ENCODE data around the gene PAPSS2. TPM values are rescaled to one million over a fixed set of nuclear protein-coding genes. Genes with fewer than 3 reads are reported as not detected.

PAPSS2 gene
- total RNA-seq, 1 experiment from 2014 or later = 24.5 TPM

GRCh38 chr10:87723500-87723899 lies 63.8 kb downstream of the PAPSS2 start:
- Histone ChIP-seq H3K4ac (ENCODE audit: low read depth, low read length) (no peak overlapping the region), H4K5ac (ENCODE audit: insufficient read length, low read depth, low read length) (no peak overlapping the region), H2BK5ac (ENCODE audit: insufficient read length, low read length) (no peak overlapping the region), H3T11ph (ENCODE audit: low read length) (no peak overlapping the region), H3K27me3 (ENCODE audit: insufficient read depth, low read length) (no peaks in the 10 kb centered on the region), H3K9ac (ENCODE audit: extremely low read depth, insufficient read length, low read length) (no peak overlapping the region), H3K9me3 (ENCODE audit: control insufficient read depth, low read depth, low read length) (no peaks in the 10 kb centered on the region), H3K23me2 (ENCODE audit: insufficient read length, low read depth, low read length, poor library complexity, severe bottlenecking) (no peaks in the 10 kb centered on the region), H4K20me1 (ENCODE audit: control insufficient read depth, insufficient read depth, insufficient read length) (no peaks in the 10 kb centered on the region), H2BK12ac (ENCODE audit: insufficient read length, low read depth, low read length) (no peak overlapping the region), H4K8ac (replicated peaks; ENCODE audit: insufficient read length, low read depth, low read length) (no peak overlapping the region), H2BK120ac (ENCODE audit: low read depth, low read length, poor library complexity, severe bottlenecking) (no peak overlapping the region), H4K91ac (ENCODE audit: insufficient read length, low read depth, low read length) (no peak overlapping the region), H3K14ac (ENCODE audit: insufficient read depth, low read length) (no peak overlapping the region), H3K79me2 (ENCODE audit: insufficient read depth, low read length) (no peaks in the 10 kb centered on the region), H3K18ac (ENCODE audit: insufficient read length, low read depth, low read length) (no peak overlapping the region), H2BK20ac (ENCODE audit: low read depth, low read length, poor library complexity, severe bottlenecking) (no peak overlapping the region), H2BK15ac (ENCODE audit: low read depth, low read length) (no peak overlapping the region), H3K4me1 (ENCODE audit: insufficient read depth, low read length) (no peaks in the 10 kb centered on the region), H3K79me1 (ENCODE audit: insufficient read depth, low read depth, low read length, poor library complexity, severe bottlenecking) (no peaks in the 10 kb centered on the region), H2AK5ac (ENCODE audit: insufficient read length, low read length) (no peak overlapping the region), H2AFZ (ENCODE audit: low read length) (no peak overlapping the region), H3K56ac (ENCODE audit: insufficient read length, low read depth, low read length) (no peak overlapping the region), H3K27ac (ENCODE audit: insufficient read length, low read depth, low read length) (no peak overlapping the region), H3K4me2 (ENCODE audit: insufficient read depth, insufficient read length, low read length) (no peak overlapping the region), H3K23ac (ENCODE audit: insufficient read length, low read depth, low read length) (no peak overlapping the region)
- no peak for TF ChIP-seq CTCF (conservative IDR thresholded peaks at IDR 0.05)
- H3K27me3 Mint-ChIP-seq (ENCODE audit: low read depth) = no peaks in the 10 kb centered on the region
- no peak for DNase-seq
- no peaks in the 10 kb centered on the region for H3K9me3 Mint-ChIP-seq
- no peak overlapping the region for H3K4me3 Mint-ChIP-seq
- H3K27ac Mint-ChIP-seq = no peak overlapping the region
- WGBS (ENCODE audit: extremely low coverage, insufficient read length, low lambda C conversion rate) = no CpG with 5 or more reads among the region's 6 CpGs
- H3K4me1 Mint-ChIP-seq = no peaks in the 10 kb centered on the region
- peaks cover 0 to 4% (median 2%) of the 10 kb centered on the region in 3 experiments; a peak in 1 of 7 replicates for H3K36me3 Mint-ChIP-seq (ENCODE audit: insufficient read depth in 1 of 3, low read depth in 3 of 3)

Data from H9 (cell line).